ENCODE data around the gene CYP3A5.

DNA sequence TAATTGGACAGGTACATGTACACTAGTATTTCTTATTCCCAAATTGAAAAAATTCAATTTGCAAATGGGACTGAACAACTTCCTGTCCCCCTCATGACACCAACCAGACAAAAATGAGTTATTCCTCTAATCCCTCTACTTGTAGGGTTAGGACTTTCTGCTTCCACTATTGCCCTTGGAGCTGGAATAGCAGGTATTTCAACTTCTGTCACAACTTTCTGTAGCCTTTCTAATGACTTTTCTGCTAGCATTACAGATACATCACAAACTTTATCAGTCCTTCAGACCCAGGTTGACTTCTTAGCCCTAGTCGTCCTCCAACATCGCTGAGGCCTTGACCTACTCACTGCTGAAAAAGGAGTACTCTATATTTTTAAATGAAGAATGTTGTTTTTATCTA, 48.8 kb upstream of the CYP3A5 start:
- TF ChIP-seq CTCF (IDR thresholded peaks at IDR 0.05; ENCODE audit: low read length) = no peak
- no peak for TF ChIP-seq EZH2phosphoT487 (IDR thresholded peaks at IDR 0.05; ENCODE audit: low read length)
- no peak for TF ChIP-seq EZH2 (optimal IDR thresholded peaks at IDR 0.05; ENCODE audit: low read depth, low read length)
